Activated gamma-delta T cell (primary cell): Measurements from ENCODE around the gene PLSCR2.
"Not testable (repeated sequence)": the region's sequence is repeated elsewhere in the genome, so short reads cannot be mapped to it uniquely, and the experiment has no call there.

Experiments used
- DNase-seq: peaks from one replicate; lab custom pipeline; 2025; lab: John Stamatoyannopoulos, UW

The PLSCR2 gene

DNA sequence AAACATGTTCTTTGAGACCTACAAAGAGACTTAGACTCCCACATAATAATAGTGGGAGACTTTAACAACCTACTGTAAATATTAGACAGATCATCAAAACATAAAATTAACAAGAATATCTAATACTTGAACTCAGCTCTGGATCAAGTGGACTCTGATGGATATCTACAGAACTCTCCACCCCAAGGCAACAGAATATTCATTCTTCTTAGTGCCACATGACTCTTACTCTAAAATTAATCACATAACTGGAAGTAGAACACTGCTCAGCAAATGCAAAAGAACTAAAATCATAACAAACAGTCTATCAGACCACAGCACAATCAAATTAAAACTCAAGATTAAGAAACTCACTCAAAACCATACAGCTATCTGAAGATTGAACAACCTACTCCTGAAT, 15.9 kb upstream of the PLSCR2 start:
- no peak for DNase-seq

DNA sequence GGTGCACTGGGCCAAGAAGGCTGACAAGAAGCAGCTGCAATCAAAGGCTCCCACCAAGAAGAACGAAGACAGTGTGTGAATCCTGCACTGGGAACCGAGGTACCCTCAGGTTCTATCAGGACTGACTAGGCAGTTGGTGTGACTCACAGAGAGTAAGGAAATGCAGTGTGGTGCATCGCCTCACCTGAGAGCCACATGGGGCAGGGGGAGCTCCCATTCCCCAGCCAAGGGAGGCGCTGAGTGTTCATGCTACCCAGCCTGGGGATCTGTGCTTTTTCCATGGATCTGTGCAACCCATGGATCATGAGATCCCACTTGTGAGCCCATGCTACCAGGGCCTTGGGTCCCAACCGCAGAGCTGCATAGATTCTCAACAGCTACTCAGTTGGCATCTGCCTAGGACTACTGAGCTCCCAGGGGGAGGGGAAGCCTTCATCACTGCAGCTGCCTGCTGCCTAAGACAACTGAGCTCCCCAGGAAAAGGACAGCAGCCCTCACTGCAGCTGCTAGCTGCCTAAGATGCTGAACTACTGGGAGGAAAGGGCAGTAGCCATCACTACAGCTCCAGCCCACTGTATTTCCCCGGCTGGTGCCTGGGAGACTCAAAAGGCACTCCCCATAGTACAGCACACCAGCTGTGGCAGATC, 6.9 kb upstream of the PLSCR2 start:
- DNase-seq, result no peak

DNA sequence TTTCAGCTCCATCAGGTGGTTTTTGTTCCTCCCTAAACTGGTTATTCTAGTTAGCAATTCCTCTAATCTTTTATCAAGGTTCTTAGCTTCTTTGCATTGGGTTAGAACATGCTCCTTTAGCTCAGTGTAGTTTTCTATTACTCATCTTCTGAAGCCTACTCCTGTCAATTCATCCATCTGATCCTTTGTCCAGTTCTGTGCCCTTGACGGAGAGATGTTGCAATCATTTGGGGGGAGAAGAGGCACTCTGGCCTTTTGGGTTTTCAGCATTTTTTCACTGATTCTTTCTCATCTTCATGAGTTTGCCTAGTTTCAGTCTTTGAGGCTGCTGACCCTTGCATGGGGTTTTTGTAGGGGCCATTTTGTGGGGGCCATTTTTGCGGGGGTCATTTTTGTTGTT, 5.6 kb upstream of the PLSCR2 start:
- DNase-seq, result not testable (repeated sequence)

DNA sequence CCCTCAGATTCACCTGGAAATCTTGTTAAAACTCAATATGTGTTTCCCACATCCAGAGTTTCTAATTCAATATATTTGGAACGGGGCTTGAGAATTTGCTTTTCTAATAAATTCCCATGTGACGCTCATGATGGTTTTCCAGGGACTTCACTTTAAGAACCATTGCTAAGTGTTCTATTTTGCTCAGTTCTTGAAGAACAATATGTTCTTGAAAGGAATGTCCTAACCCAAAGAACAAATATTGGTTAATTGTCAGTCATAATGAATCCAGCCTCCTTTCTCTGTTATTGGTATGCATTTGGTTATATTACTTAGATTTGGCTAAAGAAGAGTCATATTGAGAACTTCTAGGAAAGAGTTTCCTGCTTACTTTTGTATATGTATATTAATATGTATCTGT, 4.4 kb upstream of the PLSCR2 start:
- no peak for DNase-seq

DNA sequence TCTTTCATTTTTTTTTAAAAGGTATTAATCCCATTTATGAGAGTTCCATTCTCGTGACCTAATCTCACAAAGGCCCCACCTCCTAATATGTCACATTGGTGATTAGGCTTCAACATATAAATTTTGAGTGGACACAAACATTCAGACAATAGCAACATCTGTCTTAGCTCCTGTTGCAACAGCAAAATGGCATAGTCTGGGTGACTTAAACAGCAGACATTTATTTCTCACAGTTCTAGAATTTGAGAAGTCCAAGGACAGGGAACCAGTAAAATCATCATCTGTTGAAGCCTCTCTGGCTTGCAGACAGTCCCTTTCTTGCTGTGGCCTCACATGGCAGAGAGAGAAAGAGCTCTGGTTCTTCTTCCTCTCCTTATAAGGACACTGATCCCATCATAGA, 3.2 kb upstream of the PLSCR2 start:
- DNase-seq, result no peak

DNA sequence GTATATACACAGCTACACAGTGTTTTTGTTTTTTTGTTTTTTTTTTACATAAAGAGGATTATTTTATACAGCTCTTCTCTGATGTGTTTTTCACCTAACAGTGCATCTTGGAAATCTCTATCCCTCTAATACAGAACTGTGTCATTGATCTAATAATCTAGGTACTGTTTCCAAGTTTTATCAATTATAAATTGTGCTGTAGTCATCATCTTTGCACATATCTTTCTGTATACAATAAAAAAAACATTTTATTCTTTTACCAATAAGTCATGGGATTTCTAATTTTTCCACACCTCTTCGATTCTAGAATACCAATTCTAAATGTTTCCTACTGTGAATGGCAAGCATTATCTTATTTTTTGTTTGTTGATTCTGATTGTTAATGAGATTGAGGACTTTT, 1.7 kb upstream of the PLSCR2 start:
- no peak for DNase-seq

DNA sequence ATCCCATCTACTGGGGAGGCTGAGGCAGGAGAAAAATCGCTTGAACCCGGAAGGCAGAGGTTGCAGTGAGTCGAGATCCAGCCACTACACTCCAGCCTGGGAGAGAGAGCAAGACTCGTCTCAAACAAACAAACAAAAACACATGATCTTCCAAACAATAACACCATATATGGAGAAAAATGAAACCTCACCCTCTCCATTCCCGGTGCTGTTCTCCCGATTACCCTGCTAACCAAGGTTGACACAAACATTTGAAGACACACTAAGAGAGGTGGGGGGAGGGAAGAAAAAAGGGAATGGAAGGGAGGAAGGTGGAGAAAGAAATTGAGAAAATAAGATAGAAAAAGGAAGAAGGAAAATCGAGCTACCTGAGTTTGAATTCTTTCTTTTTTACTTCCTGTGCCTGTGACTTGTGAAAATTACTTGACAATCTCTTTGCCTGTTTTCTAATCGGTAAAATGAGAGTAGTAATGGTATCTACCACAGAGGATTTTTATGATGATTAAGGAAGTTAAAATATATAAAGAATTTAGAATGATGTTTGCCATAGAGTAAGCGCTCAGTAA, 1.1 kb upstream of the PLSCR2 start:
- no peak for DNase-seq

DNA sequence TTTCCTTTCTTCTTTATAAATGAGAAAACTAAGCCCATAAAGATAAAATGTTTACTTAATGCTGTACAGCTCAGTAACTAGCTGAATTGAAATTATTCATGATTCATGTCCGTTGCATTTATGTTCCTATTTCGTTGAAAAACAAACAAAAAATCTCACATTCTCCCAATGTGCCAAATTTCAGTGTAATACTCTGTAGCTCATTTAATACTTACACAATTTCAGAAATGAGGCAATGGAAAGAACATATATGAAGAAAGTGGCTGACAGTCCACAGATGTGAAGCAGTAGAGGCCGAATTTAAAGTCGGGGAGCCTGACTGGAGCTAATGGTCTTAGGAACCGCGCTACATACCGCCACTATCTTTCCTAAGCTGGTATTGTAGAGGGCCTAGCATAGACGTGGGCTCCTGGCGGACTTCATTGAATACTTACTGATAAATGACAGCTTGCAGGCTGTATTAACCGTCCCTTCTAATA, 651 bp downstream of the PLSCR2 start:
- no peak for DNase-seq

DNA sequence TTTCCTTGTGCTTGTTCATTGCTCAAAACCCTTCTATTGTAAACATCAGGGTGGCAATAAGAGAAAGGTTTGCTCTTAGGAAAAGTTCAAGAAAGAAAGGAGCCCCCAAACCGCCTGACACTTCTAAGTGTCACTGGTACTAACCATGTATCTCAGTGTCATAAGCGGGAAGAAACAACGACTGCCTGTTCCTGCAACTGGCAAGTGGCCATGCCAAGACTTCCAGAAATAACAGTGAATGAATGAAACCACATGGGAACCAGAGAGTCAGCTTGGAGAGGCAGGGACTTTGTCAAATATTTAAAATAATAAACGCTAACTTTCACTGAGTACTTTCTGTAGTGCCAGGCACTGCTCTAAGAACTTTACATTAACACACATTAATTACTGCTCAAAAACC, 1.1 kb downstream of the PLSCR2 start:
- DNase-seq, result no peak

DNA sequence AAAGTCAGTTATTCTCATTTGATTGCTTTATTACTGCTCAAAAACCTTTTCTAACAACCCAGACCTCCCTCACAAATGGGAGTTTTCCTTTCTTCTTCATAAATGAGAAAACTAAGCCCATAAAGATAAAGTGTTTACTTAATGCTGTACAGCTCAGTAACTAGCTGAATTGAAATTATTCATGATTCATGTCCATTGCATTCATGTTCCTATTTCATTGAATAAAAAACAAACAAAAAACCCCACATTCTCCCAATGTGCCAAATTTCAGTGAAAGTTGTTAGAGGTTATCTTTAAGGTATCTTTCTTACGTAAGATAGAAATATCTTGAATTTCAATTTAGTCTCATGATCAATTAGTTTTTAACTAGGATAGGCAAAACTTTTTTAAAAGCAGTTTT, 2.8 kb downstream of the PLSCR2 start:
- DNase-seq, result no peak

DNA sequence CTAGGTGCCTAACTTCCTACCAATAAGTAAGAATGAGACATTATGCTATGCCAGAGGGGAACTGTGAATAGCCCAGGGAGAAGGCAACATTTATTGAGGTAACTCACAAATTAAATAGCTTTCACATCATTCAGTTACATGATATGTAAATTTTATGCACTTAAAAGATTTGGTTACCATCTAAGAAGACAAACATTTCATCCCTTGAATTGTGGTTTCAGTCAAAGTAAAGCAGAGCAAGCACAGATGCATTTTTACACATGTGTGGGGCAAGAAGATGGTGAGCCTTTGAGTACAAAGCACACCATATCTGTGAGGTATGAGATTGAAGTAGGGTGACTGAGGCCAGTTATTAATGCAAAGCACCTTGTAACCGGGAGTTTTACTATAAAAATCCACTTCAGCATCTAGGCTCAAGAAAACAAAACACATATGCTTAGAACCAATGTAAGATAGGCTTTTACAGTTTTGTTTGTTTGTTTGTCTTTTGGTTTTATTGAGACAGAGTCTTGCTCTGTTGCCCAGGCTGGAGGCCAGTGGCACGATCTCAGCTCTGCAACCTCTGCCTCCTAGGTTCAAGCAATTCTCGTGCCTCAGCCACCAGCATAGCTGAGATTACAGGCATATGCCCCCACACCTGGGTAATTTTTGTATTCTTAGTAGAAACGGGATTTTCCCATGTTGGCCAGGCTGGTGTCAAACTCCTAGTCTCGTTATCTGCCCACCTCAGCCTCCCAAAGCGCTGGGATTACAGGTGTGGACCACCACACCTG, 3.5 kb downstream of the PLSCR2 start:
- no peak for DNase-seq

DNA sequence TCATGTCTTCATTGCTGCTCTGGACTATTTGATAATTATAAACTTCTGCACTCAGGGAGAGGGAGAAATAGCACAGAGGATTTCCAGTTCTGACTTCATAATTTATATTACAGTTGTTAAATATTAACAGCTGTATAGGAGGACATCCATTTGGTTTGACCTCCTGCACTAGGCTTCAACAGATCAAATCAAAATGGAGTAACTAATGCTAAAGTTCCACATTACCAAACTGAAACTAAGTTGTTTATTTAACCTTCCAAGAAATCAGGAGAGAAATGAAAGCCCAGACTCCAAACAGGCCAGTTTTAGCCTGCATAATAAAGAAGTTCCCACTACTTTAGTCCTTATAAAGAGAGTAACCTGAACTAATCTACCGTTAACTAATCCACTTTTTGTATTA, 4.6 kb downstream of the PLSCR2 start:
- DNase-seq, result no peak

DNA sequence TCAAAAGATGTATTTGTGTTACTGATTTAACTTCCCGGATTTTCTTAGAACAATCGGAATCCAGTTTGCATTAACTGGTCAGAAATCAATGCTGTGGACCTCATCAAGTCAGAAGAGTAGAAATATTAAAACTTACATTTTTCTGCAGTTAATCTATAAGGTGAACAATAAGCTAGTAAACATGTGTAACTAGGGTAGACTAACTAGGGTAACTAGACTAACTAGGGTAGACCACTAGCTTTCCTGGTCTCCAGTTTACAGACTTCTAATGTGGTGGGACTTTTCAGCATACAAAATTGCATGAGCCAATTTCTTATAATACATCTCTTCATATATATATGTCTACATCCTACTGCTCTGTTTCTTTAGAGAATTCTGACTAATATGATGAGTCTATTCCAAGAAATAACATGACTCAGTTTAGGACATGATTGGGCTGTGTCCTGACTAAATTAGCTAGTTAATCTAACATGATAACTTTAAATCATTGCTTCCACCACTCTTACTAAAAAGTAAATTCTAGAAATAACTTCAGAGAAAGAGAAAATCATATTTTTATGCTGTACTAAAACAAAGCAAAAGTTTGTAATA, 5.3 kb downstream of the PLSCR2 start:
- DNase-seq, result no peak

DNA sequence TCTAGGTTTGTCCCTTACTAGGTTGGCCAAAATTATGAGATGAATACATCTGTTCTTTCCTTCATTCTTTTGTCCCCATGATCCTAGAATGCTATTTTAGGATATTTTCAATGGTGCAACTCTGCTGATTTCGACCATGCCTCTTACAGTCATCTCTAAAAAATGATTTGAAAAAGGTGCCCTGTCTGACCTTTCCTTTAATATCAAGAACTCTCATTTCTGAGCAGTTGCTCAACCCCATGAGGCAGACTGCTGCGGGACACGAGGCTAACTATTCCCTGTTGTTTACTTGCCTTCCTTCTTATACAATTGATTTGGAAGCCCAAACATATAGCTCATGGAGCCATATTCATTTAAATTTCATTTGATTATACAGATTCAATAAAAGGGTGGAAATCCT, 14.6 kb downstream of the PLSCR2 start:
- DNase-seq, result no peak

DNA sequence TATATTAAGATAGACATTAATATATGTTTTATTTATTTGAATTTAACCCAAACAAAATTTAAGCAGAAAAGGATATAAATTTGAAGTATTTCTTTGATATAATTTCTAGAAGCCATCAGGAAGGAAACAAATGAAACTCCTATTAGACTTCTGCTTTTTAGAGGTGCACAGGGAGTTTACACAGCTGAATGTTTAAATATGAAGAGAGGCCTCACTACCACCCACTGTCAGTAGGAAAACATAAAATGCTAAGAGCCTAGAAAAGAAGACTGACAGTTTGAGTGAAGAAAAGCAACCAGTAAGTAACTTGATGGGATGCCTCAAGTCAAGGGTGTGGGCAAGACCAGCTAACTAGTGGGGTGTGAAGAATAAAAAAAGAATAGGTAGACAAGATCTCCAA, 19.7 kb downstream of the PLSCR2 start:
- no peak for DNase-seq

DNA sequence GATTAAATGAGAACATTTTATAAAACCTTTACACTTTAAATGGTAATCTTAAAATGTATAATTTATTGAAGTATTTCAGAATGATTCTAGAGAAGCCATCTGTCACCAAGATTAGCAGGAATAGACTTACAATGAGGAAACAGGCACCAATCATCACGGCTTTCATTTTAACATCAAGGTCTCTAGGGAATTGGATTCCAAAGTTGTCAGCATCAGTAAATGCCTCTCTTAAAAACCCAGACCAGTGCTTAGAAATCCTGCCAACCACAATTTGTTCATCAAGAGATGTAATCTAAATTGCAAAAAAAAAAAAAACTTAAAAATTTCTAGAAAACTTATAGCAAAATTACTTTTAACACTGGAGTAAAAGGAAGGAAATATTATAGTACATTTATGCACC, 20.3 kb downstream of the PLSCR2 start:
- no peak for DNase-seq

DNA sequence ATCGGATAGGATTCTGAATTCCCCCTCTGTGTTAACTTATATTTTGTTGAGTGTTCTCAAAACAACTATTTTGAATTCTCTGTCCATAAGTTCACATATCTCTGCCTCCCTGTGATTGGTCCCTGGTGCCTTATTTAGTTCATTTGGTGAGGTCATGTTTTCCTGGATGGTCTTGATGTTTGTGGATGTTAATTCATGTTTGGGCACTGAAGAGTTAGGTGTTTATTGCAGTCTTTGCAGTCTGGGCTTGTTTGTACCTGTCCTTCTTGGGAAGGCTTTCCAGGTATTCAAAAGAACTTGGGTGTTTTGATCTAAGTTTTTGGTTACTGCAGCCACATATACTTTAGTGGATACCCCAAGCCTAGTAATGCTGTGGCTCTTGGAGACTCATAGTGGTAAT, 23.3 kb downstream of the PLSCR2 start:
- DNase-seq, result no peak

DNA sequence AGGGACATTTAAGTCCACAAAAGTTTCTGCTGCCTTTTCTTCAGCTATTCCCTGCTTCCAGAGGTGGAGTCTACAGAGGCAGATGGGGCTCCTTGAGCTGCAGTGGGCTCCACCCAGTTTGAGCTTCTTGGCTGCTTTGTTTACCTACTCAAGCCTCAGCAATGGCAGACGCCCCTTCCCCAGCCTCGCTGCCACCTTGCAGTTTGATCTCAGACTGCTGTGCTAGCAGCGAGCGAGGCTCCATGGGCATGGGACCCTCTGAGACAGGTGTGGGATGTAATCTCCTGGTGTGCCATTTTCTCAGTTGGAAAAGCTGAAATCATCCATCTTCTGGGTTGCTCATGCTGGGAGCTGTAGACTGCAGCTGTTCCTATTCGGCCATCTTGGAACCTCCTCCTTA, 29.1 kb downstream of the PLSCR2 start:
- not testable (repeated sequence) for DNase-seq

DNA sequence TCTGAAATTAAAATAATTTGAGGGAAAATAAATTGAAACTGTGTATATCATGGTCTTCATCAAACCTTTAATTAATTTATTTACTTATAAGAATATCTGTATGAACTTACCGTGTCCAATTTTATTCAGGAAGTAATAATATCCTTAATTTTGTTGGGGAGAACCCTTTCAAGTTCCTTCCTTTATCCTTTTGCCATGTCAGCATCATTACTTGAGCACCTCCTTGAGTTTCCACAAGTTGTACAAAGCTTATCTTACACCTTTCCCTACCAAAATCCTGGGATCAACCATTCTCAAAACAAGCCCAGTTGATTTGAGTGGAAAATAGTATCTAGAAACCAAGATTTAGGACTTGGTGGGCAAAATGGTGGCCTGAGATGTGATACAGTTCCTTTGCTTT, 37.3 kb downstream of the PLSCR2 start:
- DNase-seq, result no peak

DNA sequence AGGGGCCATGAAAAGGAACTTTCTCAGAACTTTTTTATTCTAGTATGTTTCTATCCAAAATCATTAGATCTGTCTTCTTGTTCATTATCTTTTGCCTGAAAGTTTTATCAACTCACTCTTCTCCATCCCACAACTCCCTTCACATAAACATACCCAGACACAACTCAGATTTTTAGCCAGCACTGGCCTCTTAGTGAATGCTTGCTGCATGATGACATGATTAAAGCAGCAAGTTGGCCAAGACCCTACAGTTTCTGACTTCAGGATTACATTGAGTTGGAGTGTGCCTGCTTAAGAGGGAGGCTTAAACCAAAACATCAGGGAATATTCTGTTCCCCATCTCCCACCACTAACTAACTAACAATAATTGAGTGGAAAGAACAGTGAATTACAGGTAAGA, 38.1 kb downstream of the PLSCR2 start:
- DNase-seq, result no peak

DNA sequence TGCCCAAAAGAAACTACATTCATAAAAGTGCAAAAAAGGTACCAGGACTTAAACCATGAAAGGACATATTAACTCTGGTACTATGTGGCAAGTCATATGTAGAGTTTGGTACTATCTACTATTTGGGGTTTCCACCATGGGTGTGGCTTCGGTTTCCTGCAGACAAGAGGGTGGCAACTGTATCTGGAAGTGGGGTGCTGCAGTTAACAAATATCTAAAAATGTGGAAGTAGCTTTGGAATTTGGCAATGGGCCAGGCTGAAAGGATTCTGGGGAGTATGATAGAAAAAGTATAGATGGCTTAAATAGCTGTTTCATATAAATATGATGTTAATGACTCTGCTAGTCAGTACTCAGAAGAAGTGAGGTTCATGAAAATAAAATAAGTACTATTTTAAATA, 44.0 kb downstream of the PLSCR2 start:
- DNase-seq, result no peak

DNA sequence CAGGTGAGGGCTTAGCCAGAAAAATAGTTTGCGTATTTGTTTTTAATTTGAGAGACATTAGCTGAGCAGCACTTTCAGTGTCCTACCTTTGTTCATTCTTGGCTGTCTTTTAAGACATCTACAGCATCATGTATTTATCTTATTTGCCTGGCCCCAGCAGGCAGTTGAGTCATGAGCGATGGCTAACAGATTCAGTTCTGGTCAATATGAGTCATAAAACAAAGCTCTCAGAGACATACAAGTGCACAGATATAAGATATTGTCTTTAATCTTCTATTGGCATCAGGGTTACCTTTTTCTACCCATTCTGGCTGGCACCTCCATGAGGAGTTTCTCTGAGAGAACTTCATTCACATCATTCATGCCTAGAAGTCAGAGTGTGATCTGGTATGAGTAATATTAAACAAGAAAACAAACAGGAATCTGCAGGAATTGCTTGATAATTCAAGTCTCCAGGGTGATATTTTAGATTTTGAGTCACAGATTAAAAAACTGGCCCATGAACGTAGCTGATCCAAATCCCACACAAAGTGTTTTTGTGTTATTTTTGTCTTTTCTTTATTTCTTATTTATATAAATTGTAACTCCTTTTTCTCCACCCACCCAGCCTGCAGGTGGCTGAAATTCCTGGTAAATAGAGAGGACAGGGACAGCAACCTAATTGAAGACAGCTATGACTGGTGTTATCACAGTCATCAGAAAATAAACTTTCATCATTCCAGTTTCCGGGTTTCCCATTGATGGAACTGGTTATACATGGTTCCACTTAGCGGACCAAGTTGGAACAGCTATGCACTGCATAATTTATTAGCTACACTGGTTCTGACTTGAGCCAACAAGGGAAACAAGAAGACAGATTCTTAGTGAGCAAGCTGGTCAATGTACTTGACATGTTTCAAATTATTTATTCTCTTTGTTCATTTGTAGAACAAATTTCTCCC, 47.3 kb downstream of the PLSCR2 start:
- DNase-seq, result no peak
